Measurements from ENCODE around the gene SPIRE2.
"Not testable (repeated sequence)": the region's sequence is repeated elsewhere in the genome, so short reads cannot be mapped to it uniquely, and the experiment has no call there.

SPIRE2 gene

GRCh38 chr16:89828199-89828869, at the start of gene SPIRE2:
Gene SPIRE2, plus strand, starts transcription at chr16:89828475. Its CDS starts 76 bp downstream, at chr16:89828551.
- DNase-seq (ENCODE audit: low read depth): peak; percentile 52

- DNase-seq (ENCODE audit: low read depth): no peak
These were observed 48.9 kb upstream of the SPIRE2 start for GRCh38 chr16:89779231-89779908.

GRCh38 chr16:89779909-89780305, 48.4 kb upstream of the SPIRE2 start:
- DNase-seq (ENCODE audit: low read depth): no peak

- DNase-seq (ENCODE audit: low read depth): no peak
These were observed 45.8 kb upstream of the SPIRE2 start for GRCh38 chr16:89782489-89782888.

- DNase-seq (ENCODE audit: low read depth): not testable (repeated sequence)
These were observed 44.3 kb upstream of the SPIRE2 start for GRCh38 chr16:89783952-89784351.

GRCh38 chr16:89784406-89784805, 43.9 kb upstream of the SPIRE2 start:
- no peak for DNase-seq (ENCODE audit: low read depth)

GRCh38 chr16:89785523-89786155, 42.6 kb upstream of the SPIRE2 start:
- DNase-seq (ENCODE audit: low read depth): no peak

GRCh38 chr16:89786474-89787364, 41.6 kb upstream of the SPIRE2 start:
- no peak for DNase-seq (ENCODE audit: low read depth)

- no peak for DNase-seq (ENCODE audit: low read depth)
These were observed 40.9 kb upstream of the SPIRE2 start for GRCh38 chr16:89787365-89787805.

GRCh38 chr16:89791278-89791995, 36.8 kb upstream of the SPIRE2 start:
- DNase-seq (ENCODE audit: low read depth): no peak

GRCh38 chr16:89793092-89793491, 35.2 kb upstream of the SPIRE2 start:
- peak; percentile 51 for DNase-seq (ENCODE audit: low read depth)

GRCh38 chr16:89793955-89794354, 34.3 kb upstream of the SPIRE2 start:
- DNase-seq (ENCODE audit: low read depth): no peak

GRCh38 chr16:89795676-89796075, 32.6 kb upstream of the SPIRE2 start:
- DNase-seq (ENCODE audit: low read depth): no peak

GRCh38 chr16:89796104-89796503, 32.2 kb upstream of the SPIRE2 start:
- DNase-seq (ENCODE audit: low read depth): no peak

GRCh38 chr16:89798126-89798525, 30.1 kb upstream of the SPIRE2 start:
- DNase-seq (ENCODE audit: low read depth): no peak

GRCh38 chr16:89798832-89799370, 29.4 kb upstream of the SPIRE2 start:
- no peak for DNase-seq (ENCODE audit: low read depth)

- no peak for DNase-seq (ENCODE audit: low read depth)
These were observed 26.5 kb upstream of the SPIRE2 start for GRCh38 chr16:89801800-89802199.

- no peak for DNase-seq (ENCODE audit: low read depth)
These were observed 23.0 kb upstream of the SPIRE2 start for GRCh38 chr16:89805136-89805905.

GRCh38 chr16:89806589-89807193, 21.6 kb upstream of the SPIRE2 start:
- DNase-seq (ENCODE audit: low read depth): not testable (repeated sequence)

GRCh38 chr16:89808475-89808874, 19.8 kb upstream of the SPIRE2 start:
- DNase-seq (ENCODE audit: low read depth): no peak

Measured in stimulated activated CD8-positive, alpha-beta memory T cell treated with anti-CD3 and anti-CD28 coated beads, Interleukin-15, amount 100 ng/mL, for 1 hour (primary cell).